IPS-11a (cell line): ENCODE results near the gene IGLON5.
A peak's percentile ranks its signal among the peaks of the same experiment; 100 is the strongest.

Source experiments
- H3K4me3 ChIP-seq: one replicate; pipeline ENCODE4 v1.5.1; 2013; ENCODE audit warnings: low read depth, low read length, control low read depth

Gene IGLON5

DNA sequence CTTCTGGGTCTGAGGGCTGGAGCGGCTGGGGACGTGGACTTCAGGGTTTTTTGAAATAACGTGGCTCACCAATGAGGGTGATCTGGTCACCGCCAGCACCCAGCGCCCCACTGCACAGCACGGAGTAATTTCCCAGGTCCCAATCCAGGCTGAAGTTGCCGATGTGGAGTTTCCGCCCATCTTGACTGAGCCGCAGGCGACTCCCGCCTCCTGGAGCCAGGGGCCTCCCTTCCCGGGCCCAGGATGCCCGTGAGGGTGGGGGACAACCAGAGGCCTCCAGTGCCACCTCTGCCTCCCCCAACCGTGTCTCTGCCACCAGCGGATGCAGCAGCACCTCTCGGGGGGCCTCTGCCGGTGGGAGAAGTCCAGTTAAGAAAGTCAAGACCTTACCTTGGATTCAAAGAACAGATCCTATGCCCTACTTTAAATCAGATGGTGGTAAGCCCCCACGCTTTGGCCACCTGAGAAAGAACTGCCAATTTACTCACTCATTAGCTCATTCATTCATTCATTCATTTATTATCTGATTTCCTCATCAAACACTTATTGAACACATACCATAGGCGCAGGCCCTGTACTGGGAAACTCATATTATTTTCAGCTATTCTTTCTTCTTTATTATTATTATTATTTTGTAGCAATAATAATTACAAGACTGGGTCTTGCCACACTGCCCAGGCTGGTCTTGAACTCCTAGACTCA is 26.6 kb downstream of the IGLON5 start:
- no peak overlapping the region for H3K4me3 ChIP-seq

DNA sequence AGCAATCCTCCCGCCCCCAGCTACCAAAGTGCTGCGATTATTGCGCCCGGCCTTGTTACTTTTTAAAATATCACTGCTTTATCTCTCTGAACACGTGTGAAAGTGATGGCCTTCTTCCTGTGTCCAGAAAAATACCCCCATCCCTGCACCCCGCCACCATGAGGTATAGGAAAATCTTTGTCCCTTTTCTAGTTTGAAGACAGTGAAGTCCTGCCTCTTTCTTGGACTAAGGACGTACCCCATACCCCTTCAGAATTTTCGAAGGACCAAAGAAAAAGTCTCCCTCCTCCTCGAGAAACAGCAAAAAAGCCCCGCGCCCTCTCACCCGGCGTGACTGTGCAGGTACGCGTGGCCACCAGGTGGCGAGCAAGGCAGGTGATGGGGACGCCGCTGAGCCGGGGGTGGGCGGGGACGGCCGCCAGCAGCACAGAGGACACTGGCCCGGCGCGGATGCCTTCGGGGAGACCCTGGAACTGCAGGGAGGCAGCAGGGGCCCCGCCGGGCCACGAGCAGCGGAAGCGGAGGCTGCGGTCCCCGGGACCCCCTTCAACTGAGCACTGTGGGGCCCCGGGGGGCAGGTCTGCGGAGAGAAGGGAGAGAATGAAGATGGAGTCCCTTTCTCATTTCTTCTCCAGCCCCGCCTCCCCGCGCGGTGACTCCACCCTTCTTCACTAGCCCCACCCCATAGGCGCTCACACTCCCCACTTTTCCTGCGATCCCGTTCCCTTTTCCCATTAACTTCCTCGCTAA is 27.3 kb downstream of the IGLON5 start:
- peak overlapping the region; percentile 81 for H3K4me3 ChIP-seq

DNA sequence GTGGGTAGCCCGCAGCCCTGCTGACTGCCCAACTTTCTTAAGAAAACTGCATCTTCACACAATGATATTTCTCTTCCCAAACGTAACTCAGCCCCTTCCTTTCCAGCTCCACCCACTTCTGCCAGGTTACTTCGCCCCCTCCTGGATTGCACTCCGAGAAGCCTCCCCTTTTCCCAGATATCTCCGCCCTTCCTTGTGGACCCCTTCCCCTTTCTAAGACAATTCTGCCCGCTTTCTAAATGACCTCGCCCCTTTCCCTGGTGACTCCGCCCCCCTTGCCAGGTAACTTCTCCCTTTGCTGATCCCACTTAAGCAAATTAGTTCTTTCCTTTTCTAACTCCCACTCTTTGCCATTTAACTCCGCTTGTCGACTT is 27.9 kb downstream of the IGLON5 start:
- peak overlapping the region; percentile 81 for H3K4me3 ChIP-seq

DNA sequence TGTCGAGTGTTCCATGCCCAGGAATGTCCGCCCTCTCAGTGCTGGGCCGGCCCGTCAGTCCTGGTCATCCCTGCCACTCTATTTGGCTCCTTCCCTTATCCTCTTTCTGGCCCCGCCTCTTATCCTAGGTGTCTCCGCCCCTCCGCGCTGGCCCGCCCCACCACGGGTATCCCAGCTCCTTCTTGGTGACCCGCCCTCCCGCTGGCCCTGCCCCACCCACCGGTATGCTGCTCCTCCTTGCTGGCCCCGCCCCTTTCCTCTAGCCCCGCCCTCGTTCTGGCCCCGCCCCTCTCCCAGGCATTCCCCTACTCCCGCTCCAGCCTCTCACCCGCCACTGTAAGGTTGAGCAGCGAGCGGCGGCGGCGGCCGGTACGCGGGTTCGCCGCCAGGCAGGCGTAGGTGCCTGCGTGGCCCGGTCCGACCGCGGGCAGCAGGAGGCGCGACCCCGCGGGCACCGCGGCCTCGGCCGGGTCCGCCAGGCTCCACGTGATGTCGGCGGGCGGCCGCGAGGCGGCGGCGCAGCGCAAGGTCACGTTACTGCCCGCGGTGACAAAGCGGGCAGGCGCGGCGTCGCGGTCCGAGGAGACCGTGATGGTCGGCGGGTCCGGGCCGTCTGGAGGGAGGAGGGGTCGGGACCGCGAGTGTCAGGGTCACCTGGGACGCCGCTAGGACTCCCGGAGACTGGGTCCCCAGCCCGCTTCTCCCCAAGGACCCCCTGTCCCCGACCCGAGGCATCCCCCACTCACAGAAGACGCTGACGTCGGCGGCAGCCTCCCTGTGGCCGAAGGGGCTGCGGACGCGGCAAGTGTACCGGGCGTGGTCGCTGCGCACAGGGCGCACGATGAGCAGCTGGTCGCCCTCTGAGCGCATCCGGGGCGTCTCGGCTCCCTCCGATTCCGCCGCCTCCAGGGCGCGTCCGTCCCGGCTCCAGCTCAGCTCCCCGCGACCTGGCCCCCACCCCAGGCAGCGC is 28.5 kb downstream of the IGLON5 start:
- H3K4me3 ChIP-seq = peak overlapping the region; percentile 81

DNA sequence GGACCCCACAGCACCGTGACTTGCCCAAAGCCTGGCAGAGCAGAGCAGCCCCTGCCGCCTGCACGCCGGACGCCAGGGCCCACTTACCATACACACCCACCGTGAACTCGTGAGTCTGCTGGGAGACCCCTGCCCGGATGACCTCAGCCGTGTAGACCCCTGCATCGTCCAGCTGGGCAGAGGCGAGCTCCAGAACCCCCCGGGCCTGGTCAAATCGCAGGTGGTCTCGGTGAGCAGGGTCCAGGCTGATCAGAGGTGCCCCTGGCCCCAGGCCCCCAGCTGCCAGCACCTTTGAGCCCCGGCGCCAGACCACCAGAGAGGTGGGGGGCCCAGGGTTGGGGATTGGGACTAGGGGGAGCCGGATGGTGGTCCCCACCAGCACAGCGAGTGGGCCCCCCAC is 29.6 kb downstream of the IGLON5 start:
- no peak overlapping the region for H3K4me3 ChIP-seq

DNA sequence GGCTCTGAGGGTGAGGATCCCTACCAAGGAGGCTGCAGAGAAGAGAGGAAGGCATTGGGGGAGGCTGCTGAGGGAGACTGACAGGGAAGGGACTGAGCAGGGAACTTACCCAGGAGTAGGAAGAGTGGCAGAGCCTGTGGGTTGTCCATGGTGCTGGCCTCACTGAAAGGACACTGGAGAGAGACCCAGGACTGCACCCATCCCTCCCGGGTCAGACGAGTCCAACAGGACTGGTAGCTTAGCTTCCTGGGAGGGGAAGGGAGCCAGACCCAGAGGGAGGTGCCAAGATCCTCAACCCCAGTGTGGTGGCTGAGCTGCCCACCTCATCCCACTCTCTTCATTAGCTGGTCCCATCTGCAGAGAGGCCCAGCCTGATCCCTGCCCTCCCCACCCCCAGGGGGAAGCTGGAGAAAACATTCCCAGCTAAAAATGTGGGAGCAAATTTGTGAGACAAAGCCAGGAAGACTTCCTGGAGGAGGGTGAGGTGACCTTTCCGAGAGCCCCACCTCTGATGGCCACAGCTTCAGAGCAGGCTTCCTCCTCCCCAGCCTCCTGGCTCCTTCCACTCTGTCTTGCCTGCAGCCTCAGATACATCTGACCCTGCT is 30.6 kb downstream of the IGLON5 start, which contains the start of gene VSIG10L:
Gene VSIG10L, minus strand, starts transcription at position 164 of the 605 bp plus-strand sequence. Its CDS starts 15 bp downstream, at position 149.
- H3K4me3 ChIP-seq = no peak within 1 kb of the TSS

DNA sequence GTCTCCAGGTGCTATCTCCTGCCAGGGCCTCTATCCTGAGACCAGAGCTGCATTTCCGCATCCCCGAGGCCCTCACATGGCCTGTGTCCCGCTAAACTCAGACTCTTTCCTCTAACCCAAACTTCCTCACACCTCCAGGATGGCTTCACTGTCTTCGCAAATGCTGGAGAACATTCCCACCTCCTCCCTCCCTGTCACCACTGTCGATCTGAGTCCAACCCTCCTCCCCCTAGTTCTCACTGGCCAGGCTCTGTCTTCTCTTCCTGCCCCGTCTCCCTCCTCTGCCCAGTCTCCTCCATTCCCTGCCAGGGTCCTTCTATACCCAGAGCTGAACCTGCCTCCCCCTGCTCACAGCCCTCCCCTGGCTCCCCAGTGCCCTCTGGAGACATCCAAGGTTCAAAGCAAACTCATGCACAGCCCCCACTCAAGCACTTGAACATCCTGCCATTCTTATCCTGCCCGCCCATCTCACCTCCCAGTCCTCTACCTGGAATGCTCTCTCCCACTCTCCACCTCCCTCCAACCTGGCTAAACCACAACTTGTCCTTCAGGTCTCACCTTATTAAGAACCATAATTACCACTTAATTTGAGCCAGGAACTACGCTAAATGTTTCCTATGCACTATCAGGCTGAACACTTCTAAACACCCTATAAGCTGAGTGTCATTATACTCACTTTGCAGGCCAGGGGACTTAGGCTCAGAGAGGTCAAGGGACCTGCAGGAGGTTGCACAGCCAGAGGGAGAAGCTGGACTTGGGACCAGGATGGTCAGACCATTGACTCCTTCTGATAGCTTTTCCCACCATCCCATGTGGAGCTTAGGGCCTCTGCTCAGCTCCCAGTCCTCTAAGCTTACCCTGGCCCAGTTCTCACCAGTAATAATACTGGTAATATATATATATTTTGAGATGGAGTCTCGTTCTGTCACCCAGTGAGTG is 31.5 kb downstream of the IGLON5 start:
- H3K4me3 ChIP-seq = no peak overlapping the region

DNA sequence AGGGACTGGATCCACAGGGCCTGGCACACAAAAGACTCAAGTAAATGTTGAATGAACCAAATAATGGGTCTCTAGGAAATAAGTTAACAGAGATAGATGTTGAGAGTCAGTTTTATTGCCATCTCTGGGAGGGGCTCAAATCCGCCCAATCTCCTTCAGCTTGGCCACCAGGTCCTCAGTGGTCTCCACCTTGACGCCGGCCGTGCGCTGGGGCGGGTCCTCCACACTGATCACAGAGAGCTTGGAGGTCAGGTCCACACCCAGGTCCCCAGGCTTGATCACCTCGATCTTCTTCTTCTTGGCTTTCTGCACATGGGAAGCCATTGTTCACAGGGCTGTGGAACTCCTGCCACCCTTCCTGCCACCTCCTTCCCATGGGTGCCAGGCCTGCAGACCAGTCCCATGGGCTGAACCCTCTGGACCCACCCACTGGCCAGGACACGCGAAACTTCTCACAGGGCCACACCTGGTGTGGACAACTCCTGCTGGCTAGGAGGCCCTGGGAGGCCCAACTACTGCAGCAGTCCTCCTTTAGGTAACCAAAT is 33.7 kb downstream of the IGLON5 start:
- no peak overlapping the region for H3K4me3 ChIP-seq

DNA sequence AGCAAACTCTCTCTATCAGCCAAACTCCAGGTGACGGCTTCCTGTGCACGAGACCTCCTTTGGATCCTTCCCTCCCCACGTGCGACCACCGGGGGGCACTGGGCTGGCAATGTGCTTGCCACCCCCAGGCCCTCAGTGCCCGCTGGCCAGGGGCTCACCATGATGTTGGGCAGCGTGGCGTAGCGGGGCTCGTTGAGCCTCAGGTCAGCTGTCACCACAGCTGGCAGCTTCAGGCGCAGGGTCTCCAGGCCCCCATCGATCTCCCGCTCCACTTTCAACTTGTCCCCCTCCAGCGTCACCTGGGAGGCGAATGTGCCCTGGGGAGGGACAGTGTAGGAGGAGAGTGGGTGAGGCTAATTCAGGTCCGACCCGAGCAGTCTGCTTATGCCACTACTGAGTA is 35.3 kb downstream of the IGLON5 start:
- H3K4me3 ChIP-seq = no peak overlapping the region

DNA sequence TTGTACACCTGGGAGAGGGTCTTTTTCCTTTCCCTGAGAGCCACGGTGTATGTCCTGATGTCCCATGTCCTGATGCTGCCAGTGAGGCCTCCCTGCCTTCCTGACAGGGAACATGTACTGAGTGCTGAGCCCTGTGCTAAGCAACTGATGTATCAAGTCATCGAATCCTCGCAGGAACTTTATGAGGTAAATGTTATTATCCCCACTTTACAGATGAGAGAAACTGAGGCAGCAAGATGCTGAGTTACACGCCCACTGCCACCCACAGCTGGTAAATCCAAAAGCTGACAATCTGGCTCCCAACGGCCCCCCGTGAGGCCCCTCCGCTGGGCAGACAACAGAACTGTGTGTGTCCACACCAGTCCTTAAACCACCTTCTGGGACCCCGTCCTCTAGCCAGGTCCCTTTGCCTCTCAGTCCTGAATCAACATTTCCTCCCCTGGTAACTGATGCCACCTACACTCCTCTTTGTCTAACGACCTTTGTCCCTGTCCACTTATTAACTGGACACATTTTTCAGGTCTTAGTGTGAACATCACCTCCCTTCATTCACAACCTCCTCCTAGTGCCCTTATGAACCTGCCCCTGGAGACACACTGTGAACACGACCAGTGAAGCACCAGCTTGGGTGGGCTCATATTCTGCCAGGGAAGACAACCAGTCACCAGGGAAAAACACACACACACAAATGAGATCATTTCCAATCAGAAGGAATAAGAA is 35.9 kb downstream of the IGLON5 start:
- no peak overlapping the region for H3K4me3 ChIP-seq

DNA sequence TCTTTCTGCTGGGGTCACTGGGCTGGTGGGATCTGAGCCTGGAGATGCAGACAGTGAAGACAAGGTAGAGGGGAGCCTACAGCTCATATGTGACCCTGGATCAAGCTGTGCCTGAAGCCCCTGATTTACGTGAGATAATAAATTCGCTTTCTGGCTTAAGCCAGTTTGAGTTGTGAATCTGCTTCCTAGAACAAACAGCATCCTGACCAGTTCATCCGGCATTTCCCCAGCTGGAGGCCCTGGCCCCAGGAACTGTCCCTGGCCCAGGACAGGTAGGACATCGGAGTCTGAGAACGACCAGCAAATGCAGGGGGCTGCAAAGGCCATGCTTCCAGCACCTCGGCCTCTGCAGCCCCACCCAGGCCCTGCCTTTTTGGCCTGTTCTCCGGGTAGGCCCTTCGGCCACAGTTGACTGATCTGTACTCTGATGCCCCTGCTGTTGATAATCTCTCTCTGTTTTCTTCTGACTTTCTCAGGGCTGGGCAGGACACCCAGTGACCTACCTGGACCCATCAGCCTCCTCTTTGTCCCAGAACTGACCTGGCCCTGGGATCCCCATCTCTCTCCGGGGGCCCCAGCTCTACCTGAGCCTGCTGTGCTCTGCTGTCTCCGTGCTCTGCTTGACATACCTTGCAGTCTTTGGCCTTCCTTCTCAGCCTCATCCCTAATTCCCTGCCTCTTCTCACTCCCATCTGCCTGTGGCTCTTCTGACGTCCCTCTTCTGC is 40.0 kb downstream of the IGLON5 start:
- H3K4me3 ChIP-seq = no peak overlapping the region

DNA sequence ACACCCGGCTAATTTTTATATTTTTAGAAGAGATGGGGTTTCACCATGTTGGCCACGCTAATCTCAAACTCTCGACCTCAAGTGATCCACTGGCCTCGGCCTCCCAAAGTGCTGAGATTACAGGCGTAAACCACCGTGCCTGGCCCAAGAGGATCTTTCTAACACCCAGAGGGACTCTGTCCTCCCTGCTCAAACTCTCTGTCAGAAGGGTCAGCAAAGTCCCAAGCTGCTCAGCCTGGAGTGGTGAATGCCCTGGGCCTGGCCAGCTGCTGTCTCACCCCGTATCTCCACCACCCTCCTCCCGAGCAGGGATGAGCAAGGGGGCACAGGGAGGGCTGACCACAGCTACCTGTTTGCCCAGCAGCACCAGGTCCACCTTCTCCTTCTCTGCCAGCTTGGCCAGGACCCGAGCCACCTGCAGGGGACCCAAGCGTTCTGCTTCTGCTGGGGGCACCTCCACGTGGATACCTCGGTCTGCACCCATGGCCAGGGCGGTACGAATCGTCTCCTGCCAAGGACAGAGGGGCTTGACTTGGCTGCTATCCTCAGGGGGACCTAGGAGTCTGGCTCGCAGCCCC is 41.4 kb downstream of the IGLON5 start:
- no peak overlapping the region for H3K4me3 ChIP-seq

DNA sequence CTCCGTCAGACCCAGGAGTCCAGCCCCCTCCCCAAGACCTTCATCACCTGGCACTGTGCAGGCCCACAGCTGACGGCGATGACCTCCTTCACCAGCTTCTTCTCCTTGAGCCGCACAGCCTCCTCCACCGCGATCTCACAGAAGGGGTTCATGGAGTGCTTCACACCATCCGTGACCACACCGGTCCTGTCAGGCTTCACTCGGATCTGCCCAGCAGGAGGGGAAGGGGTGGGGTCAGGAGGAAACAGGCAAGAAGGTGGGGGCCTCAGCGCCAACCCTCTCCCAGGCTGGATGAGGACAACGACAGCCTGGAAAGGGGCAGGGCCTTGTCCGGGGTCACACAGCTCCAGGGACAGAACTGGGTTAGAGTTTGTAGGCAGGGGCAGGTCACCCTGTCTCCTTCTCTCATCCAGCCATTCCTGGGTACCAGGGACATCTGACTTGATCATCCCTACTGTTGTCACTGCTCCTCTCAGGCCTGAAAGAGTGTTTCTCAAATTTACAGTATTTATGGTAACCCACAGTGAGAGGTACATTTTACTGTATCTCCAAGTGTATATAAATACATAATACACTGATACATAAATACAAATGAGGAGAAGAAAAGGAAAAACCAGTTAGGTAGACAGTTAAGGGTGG is 42.8 kb downstream of the IGLON5 start:
- no peak overlapping the region for H3K4me3 ChIP-seq

DNA sequence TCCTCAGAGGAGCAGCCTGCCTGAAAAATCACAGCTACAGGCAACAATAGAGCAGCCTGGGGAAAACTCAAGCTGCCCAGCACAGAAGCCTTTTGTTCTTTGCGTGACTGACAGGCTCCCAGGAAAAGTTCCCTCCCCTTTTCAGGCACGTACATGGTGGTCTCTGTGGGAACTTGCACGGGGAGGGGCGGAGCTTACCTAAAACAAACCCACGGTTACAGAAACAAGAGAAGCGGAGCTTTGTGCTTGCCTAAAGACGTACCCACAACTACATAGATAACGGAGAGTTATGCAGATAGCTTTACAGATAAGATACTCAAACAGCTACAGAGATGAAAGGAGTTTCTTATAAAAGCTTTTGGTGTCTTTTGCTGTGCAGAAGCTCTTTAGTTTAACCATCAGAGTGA is 43.3 kb downstream of the IGLON5 start:
- H3K4me3 ChIP-seq = no peak overlapping the region

DNA sequence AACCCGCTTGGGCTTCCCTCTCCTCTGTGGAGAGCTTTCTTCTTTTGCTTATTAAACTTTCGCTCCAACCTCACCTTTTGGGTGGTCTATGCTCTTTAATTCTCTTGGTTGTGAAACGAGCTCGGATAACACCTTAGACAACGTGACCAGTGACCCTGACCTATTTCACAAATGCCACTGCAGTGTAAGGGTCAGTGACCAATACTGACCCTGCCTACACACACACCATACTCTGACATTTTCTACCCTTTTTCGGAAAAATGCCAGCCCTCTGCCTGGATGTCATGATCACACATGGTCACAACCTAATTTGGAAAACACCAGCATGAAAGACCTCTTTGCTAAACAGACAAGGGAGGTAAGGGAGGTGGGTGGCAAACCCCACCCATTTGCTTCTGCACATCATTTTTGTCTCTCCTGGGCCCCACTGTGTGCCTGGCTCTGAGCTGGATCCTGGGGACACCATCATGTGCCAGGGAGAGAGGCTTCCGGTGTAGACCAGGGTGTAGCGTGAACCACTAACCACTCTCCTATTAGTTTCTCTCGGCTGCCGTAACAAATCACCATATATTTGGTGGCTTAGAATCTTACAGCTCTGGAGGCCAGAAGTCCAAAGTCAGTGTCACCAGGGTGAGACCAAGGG is 44.8 kb downstream of the IGLON5 start:
- H3K4me3 ChIP-seq = no peak overlapping the region

DNA sequence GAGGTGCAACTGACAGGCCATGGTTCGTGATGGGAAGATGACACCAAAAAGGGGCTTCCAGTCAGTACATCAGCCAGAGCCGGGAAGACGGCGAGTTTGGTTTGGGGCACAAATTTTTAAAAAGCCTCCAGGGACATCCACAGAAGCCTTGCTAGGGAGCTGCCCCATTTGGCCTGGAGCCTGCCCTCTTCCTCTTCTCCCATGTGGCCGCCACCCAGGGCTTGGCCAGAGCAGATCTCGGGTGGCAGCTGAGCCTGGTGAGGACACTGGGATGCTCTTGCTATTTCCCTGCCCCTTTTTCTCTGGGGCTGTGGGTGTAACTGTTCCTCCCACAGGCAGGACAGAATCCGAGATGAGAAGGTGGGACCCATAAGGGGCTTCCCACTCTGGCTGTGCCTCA is 46.5 kb downstream of the IGLON5 start:
- H3K4me3 ChIP-seq = no peak overlapping the region

DNA sequence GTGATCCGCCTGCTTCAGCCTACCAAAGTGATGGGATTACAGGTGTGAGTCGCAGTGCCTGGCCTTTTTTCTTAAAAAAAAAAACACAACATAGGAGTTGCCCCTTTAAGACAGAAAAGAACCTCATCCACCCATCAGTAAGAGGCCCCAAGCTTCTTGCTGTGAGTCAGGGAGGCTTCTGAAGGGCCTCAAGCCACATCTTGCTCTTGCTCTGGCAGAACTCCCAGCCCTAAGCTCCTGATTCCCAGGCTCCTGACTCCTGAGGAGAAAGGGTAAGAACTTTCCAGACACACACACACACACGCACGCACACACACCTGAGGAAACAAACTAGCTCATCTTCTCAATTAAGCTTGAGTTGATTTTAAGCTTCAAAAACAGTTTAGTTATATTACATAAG is 47.9 kb downstream of the IGLON5 start:
- no peak overlapping the region for H3K4me3 ChIP-seq
